ENCODE results near the gene QSOX2.

The QSOX2 gene

GRCh38 chr9:136255166-136255538 lies 9.5 kb upstream of the QSOX2 start:
- Histone ChIP-seq H2AFZ (ENCODE audit: low read length) (no peak overlapping the region), H4K91ac (ENCODE audit: low read depth, low read length, poor library complexity) (no peak overlapping the region), H3K4ac (ENCODE audit: low read length) (no peak overlapping the region), H3K36me3 (replicated peaks in 1 of 2; ENCODE audit: control insufficient read depth in 2 of 2, insufficient read depth in 2 of 2, low read length in 2 of 2) (no peaks in the 10 kb centered on the region), H3K9ac (ENCODE audit: low read depth, low read length, poor library complexity) (no peak overlapping the region), H3K18ac (ENCODE audit: low read length) (peak overlapping the region; percentile 48), H2BK12ac (ENCODE audit: low read length) (no peak overlapping the region), H3K79me1 (ENCODE audit: low read depth, low read length) (peaks cover 2% of the 10 kb centered on the region), H2BK15ac (ENCODE audit: low read length) (no peak overlapping the region), H2AK5ac (ENCODE audit: low read depth, low read length) (peak overlapping the region; percentile 81), H2BK120ac (ENCODE audit: low read depth, low read length) (no peak overlapping the region), H3K27me3 (ENCODE audit: control insufficient read depth in 3 of 3, insufficient read depth in 3 of 3, low read depth in 1 of 3, low read length in 3 of 3) (peaks cover 0 to 65% (median 0%) of the 10 kb centered on the region in 3 experiments), H3K4me1 (ENCODE audit: control insufficient read depth in 2 of 2, insufficient read depth in 1 of 2, low read depth in 1 of 2, low read length in 2 of 2) (peaks cover 2 to 6% of the 10 kb centered on the region in 2 donors), H4K8ac (ENCODE audit: low read depth, low read length) (no peak overlapping the region), H2BK5ac (ENCODE audit: low read length) (no peak overlapping the region), H3K4me2 (ENCODE audit: insufficient read depth, low read length, poor library complexity, severe bottlenecking) (no peak overlapping the region), H3K27ac (replicated peaks; ENCODE audit: low read length) (no peak overlapping the region), H3K9me3 (replicated peaks in 1 of 2; ENCODE audit: control insufficient read depth in 2 of 2, insufficient read depth in 1 of 2, low read depth in 1 of 2, low read length in 2 of 2) (no peaks in the 10 kb centered on the region), H3K23ac (ENCODE audit: low read depth, low read length, poor library complexity) (no peak overlapping the region), H3K14ac (ENCODE audit: low read length) (peak overlapping the region; percentile 71), H3K4me3 (ENCODE audit: low read length in 2 of 2) (no peak overlapping the region)
- WGBS, 2 donors (ENCODE audit: extremely low coverage in 2 of 2, insufficient read length in 2 of 2, insufficient replicate concordance in 1 of 2) = no CpG with 5 or more reads among the region's 12 CpGs
- no peak for DNase-seq (ENCODE audit: low spot score)

DNA sequence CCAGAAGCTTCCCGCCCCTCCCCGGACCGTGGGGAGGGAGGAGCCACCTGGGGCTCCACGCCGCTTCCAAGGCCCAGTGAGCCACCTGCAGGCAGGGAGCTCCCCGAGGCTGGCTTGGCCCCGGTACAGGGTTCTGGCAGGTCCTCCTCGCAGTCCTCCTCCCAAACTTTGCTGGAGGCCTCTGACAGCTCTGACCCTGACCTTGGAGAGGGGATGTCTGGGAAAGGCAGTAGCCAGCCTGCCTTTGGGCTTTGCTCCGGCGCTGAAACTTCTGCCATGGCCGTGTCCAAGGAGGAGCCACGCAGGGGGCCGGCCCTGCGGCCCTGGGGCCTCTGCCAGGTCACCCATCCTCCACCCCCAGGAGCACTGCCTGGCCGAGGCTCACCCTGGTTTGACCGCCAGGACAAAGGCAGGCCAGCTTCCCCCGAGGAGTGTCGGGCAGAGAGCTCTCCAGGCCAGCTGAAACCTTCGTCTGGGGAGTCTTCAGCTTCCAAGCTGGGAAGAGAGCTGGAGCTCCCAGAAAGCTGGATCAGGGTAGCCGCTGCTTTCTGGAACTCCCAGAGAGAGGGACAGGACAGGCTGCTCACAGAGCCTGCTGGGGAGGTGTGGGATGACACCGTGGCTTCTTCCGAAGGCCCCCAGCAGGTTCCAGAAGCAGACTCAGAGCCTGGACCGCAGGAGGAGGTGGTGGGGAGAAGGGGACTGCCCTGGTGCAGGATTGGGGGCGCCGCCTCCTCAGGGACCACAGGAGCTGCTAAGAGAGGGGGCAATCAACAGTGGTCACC lies 9.0 kb upstream of the QSOX2 start:
- no peak overlapping the region for H2AFZ ChIP-seq (ENCODE audit: low read length)
- H3K79me1 ChIP-seq (ENCODE audit: low read depth, low read length) = no peaks in the 10 kb centered on the region
- no peak overlapping the region for H2BK120ac ChIP-seq (ENCODE audit: low read depth, low read length)
- H4K8ac ChIP-seq (ENCODE audit: low read depth, low read length) = no peak overlapping the region
- H3K27me3 ChIP-seq (ENCODE audit: control insufficient read depth in 3 of 3, insufficient read depth in 3 of 3, low read depth in 1 of 3, low read length in 3 of 3) = peaks cover 0 to 65% (median 0%) of the 10 kb centered on the region in 3 experiments
- H4K91ac ChIP-seq (ENCODE audit: low read depth, low read length, poor library complexity) = no peak overlapping the region
- no peaks in the 10 kb centered on the region for H3K9me3 ChIP-seq (replicated peaks in 1 of 2; ENCODE audit: control insufficient read depth in 2 of 2, insufficient read depth in 1 of 2, low read depth in 1 of 2, low read length in 2 of 2)
- DNase-seq (ENCODE audit: low spot score) = no peak
- H3K4me1 ChIP-seq (ENCODE audit: control insufficient read depth in 2 of 2, insufficient read depth in 1 of 2, low read depth in 1 of 2, low read length in 2 of 2) = peaks cover 2 to 6% of the 10 kb centered on the region in 2 donors
- H3K14ac ChIP-seq (ENCODE audit: low read length) = no peak overlapping the region
- no peak overlapping the region for H3K4ac ChIP-seq (ENCODE audit: low read length)
- H2BK5ac ChIP-seq (ENCODE audit: low read length) = no peak overlapping the region
- WGBS, 2 donors (ENCODE audit: extremely low coverage in 2 of 2, insufficient read length in 2 of 2, insufficient replicate concordance in 1 of 2) = no CpG with 5 or more reads among the region's 25 CpGs
- H3K18ac ChIP-seq (ENCODE audit: low read length) = peak overlapping the region; percentile 80
- H2BK15ac ChIP-seq (ENCODE audit: low read length) = no peak overlapping the region
- no peaks in the 10 kb centered on the region for H3K36me3 ChIP-seq (replicated peaks in 1 of 2; ENCODE audit: control insufficient read depth in 2 of 2, insufficient read depth in 2 of 2, low read length in 2 of 2)
- H3K23ac ChIP-seq (ENCODE audit: low read depth, low read length, poor library complexity) = peak overlapping the region; percentile 31
- no peak overlapping the region for H2BK12ac ChIP-seq (ENCODE audit: low read length)
- peak overlapping the region; percentile 61 for H2AK5ac ChIP-seq (ENCODE audit: low read depth, low read length)
- no peak overlapping the region for H3K4me2 ChIP-seq (ENCODE audit: insufficient read depth, low read length, poor library complexity, severe bottlenecking)
- no peak overlapping the region for H3K4me3 ChIP-seq (ENCODE audit: low read length in 2 of 2)
- H3K27ac ChIP-seq (replicated peaks; ENCODE audit: low read length) = no peak overlapping the region
- H3K9ac ChIP-seq (ENCODE audit: low read depth, low read length, poor library complexity) = peak overlapping the region; percentile 3

DNA sequence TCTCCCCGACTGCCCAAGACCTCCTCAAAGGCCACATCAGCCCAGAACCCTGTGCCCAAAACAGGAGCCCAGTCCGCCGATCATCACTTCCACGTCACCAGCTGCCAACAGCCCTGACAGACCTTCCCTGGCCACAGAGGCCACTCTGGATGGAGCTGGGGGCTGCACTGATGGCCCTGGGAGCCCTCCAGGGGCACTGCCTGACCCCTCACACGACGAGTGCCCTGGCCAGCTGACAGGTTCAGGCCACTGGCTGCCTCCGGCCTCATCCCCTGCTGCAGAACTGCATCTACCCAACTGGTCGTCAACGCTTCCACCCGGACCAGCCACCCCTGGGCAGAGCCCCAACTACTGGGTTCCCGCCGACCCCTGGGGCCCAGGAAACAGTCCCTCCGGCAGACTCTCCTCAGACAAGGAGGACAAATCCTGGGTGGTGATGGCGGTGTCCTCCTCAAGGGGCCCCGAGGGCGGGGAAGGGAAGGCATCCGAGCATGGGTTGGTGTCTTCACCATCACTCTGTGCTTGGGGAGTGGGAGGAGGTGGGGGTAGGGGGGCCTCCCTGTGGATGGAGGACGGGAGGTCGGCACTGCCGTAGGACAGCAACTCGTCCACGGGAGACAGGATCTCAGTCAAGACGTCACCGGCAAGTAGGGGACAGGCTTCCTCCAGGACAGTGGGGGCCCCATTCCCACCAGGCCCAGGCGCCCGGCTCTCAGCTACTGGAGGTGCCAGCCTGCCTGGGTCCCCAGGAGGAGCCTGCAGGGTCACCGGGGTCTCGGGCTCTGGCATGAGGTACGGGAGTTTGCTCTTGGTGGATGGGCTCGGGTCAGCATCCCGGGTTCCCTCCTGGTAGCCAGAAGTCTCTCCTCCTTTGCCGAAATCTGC lies 7.9 kb upstream of the QSOX2 start:
- Histone ChIP-seq H2BK120ac (ENCODE audit: low read depth, low read length) (no peak overlapping the region), H3K27me3 (ENCODE audit: control insufficient read depth in 3 of 3, insufficient read depth in 3 of 3, low read depth in 1 of 3, low read length in 3 of 3) (peaks cover 0 to 65% (median 0%) of the 10 kb centered on the region in 3 experiments), H3K9ac (ENCODE audit: low read depth, low read length, poor library complexity) (no peak overlapping the region), H2BK12ac (ENCODE audit: low read length) (no peak overlapping the region), H2AK5ac (ENCODE audit: low read depth, low read length) (peak overlapping the region; percentile 87), H3K79me1 (ENCODE audit: low read depth, low read length) (no peaks in the 10 kb centered on the region), H3K9me3 (replicated peaks in 1 of 2; ENCODE audit: control insufficient read depth in 2 of 2, insufficient read depth in 1 of 2, low read depth in 1 of 2, low read length in 2 of 2) (no peaks in the 10 kb centered on the region), H2AFZ (ENCODE audit: low read length) (no peak overlapping the region), H3K4me1 (ENCODE audit: control insufficient read depth in 2 of 2, insufficient read depth in 1 of 2, low read depth in 1 of 2, low read length in 2 of 2) (peaks cover 2% of the 10 kb centered on the region in 2 donors), H3K18ac (ENCODE audit: low read length) (peak overlapping the region; percentile 39), H4K8ac (ENCODE audit: low read depth, low read length) (no peak overlapping the region), H3K27ac (replicated peaks; ENCODE audit: low read length) (no peak overlapping the region), H3K4me2 (ENCODE audit: insufficient read depth, low read length, poor library complexity, severe bottlenecking) (no peak overlapping the region), H3K4ac (ENCODE audit: low read length) (no peak overlapping the region), H2BK15ac (ENCODE audit: low read length) (no peak overlapping the region), H3K14ac (ENCODE audit: low read length) (no peak overlapping the region), H3K4me3 (ENCODE audit: low read length in 2 of 2) (no peak overlapping the region), H3K36me3 (replicated peaks in 1 of 2; ENCODE audit: control insufficient read depth in 2 of 2, insufficient read depth in 2 of 2, low read length in 2 of 2) (no peaks in the 10 kb centered on the region), H4K91ac (ENCODE audit: low read depth, low read length, poor library complexity) (no peak overlapping the region), H3K23ac (ENCODE audit: low read depth, low read length, poor library complexity) (no peak overlapping the region), H2BK5ac (ENCODE audit: low read length) (peak overlapping the region; percentile 49)
- DNase-seq (ENCODE audit: low spot score) = no peak
- WGBS, 2 donors (ENCODE audit: extremely low coverage in 2 of 2, insufficient read length in 2 of 2, insufficient replicate concordance in 1 of 2) = no CpG with 5 or more reads among the region's 32 CpGs

- Histone ChIP-seq H2AK5ac (ENCODE audit: low read depth, low read length) (peak overlapping the region; percentile 87), H3K23ac (ENCODE audit: low read depth, low read length, poor library complexity) (no peak overlapping the region), H3K27ac (replicated peaks; ENCODE audit: low read length) (no peak overlapping the region), H4K8ac (ENCODE audit: low read depth, low read length) (no peak overlapping the region), H2BK15ac (ENCODE audit: low read length) (no peak overlapping the region), H3K4me2 (ENCODE audit: insufficient read depth, low read length, poor library complexity, severe bottlenecking) (no peak overlapping the region), H3K14ac (ENCODE audit: low read length) (no peak overlapping the region), H3K4me1 (ENCODE audit: control insufficient read depth in 2 of 2, insufficient read depth in 1 of 2, low read depth in 1 of 2, low read length in 2 of 2) (peaks cover 2% of the 10 kb centered on the region in 2 donors), H3K4ac (ENCODE audit: low read length) (no peak overlapping the region), H3K9ac (ENCODE audit: low read depth, low read length, poor library complexity) (no peak overlapping the region), H4K91ac (ENCODE audit: low read depth, low read length, poor library complexity) (no peak overlapping the region), H2BK120ac (ENCODE audit: low read depth, low read length) (no peak overlapping the region), H3K79me1 (ENCODE audit: low read depth, low read length) (no peaks in the 10 kb centered on the region), H3K9me3 (replicated peaks in 1 of 2; ENCODE audit: control insufficient read depth in 2 of 2, insufficient read depth in 1 of 2, low read depth in 1 of 2, low read length in 2 of 2) (no peaks in the 10 kb centered on the region), H3K4me3 (ENCODE audit: low read length in 2 of 2) (no peak overlapping the region), H3K27me3 (ENCODE audit: control insufficient read depth in 3 of 3, insufficient read depth in 3 of 3, low read depth in 1 of 3, low read length in 3 of 3) (peaks cover 0 to 65% (median 0%) of the 10 kb centered on the region in 3 experiments), H3K36me3 (replicated peaks in 1 of 2; ENCODE audit: control insufficient read depth in 2 of 2, insufficient read depth in 2 of 2, low read length in 2 of 2) (no peaks in the 10 kb centered on the region), H2BK5ac (ENCODE audit: low read length) (peak overlapping the region; percentile 49), H2AFZ (ENCODE audit: low read length) (no peak overlapping the region), H2BK12ac (ENCODE audit: low read length) (no peak overlapping the region), H3K18ac (ENCODE audit: low read length) (no peak overlapping the region)
- no CpG with 5 or more reads among the region's 10 CpGs for WGBS, 2 donors (ENCODE audit: extremely low coverage in 2 of 2, insufficient read length in 2 of 2, insufficient replicate concordance in 1 of 2)
- DNase-seq (ENCODE audit: low spot score) = no peak
These were observed 7.2 kb upstream of the QSOX2 start for GRCh38 chr9:136252846-136253245.

Measured in neuronal stem cell (in vitro differentiated cells).